ENCODE data around the gene KAT5.

GRCh38 chr11:65714433-65714832 lies 2.4 kb downstream of the KAT5 start:
- TF ChIP-seq, protein P1, sequence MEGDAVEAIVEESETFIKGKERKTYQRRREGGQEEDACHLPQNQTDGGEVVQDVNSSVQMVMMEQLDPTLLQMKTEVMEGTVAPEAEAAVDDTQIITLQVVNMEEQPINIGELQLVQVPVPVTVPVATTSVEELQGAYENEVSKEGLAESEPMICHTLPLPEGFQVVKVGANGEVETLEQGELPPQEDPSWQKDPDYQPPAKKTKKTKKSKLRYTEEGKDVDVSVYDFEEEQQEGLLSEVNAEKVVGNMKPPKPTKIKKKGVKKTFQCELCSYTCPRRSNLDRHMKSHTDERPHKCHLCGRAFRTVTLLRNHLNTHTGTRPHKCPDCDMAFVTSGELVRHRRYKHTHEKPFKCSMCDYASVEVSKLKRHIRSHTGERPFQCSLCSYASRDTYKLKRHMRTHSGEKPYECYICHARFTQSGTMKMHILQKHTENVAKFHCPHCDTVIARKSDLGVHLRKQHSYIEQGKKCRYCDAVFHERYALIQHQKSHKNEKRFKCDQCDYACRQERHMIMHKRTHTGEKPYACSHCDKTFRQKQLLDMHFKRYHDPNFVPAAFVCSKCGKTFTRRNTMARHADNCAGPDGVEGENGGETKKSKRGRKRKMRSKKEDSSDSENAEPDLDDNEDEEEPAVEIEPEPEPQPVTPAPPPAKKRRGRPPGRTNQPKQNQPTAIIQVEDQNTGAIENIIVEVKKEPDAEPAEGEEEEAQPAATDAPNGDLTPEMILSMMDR (IDR thresholded peaks at IDR 0.05; ENCODE audit: extremely low read depth in 1 of 2, insufficient read depth in 1 of 2, low read depth in 1 of 2, low read length in 2 of 2): no peak
- no peak for TF ChIP-seq POLR2A (IDR thresholded peaks at IDR 0.05; ENCODE audit: low read depth, low read length)
- TF ChIP-seq POLR2AphosphoS5 (IDR thresholded peaks at IDR 0.05; ENCODE audit: insufficient read depth, low read depth, low read length): peak; percentile 8
- TF ChIP-seq, protein P2, sequence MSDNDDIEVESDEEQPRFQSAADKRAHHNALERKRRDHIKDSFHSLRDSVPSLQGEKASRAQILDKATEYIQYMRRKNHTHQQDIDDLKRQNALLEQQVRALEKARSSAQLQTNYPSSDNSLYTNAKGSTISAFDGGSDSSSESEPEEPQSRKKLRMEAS (IDR thresholded peaks at IDR 0.05; ENCODE audit: insufficient read depth, insufficient read length): no peak
- TF ChIP-seq MYC (IDR thresholded peaks at IDR 0.05; ENCODE audit: low read depth, low read length): no peak
- no peak for TF ChIP-seq EZH2 (IDR thresholded peaks at IDR 0.05; ENCODE audit: borderline replicate concordance, low read depth, low read length, severe bottlenecking)
- no peak for TF ChIP-seq GATA2 (IDR thresholded peaks at IDR 0.05; ENCODE audit: insufficient read depth, insufficient read length, low read depth, low read length)
- TF ChIP-seq JUN (IDR thresholded peaks at IDR 0.05; ENCODE audit: borderline replicate concordance, insufficient read depth, insufficient read length, low read depth): no peak

Measured in endothelial cell of umbilical vein (primary cell).